GM15510 (cell line): ENCODE results near the gene OR4A47.
"Not testable (repeated sequence)": the region's sequence is repeated elsewhere in the genome, so short reads cannot be mapped to it uniquely, and the experiment has no call there.

ENCODE experiments used
- POLR2A ChIP-seq: IDR thresholded peaks from 3 replicates; pipeline ENCODE4 v1.6.1; 2011; ENCODE audit warnings: borderline replicate concordance; ENCODE audit not compliant: insufficient read length; ENCODE audit errors: extremely low read depth

The OR4A47 gene, protein sequence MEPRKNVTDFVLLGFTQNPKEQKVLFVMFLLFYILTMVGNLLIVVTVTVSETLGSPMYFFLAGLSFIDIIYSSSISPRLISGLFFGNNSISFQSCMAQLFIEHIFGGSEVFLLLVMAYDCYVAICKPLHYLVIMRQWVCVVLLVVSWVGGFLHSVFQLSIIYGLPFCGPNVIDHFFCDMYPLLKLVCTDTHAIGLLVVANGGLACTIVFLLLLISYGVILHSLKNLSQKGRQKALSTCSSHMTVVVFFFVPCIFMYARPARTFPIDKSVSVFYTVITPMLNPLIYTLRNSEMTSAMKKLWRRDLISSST

DNA sequence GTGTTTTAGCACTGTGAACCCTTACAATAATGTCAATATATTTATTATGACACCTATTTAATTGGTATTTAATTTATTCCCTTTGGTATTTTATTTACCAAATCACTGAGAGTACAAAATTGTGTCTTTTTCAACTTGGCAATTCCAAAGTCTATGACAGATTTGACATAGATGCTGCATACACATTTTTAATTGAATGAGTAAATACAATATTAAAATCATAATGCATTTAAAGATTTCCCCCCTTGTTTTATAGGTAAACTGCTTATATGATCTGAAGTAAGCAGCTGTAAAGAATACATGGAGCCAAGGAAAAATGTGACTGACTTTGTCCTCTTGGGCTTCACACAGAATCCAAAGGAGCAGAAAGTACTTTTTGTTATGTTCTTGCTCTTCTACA, at the start of gene OR4A47:
TSS of gene OR4A47 (plus strand) at position 301 of the 400 bp plus-strand sequence. CDS start at position 301, 0 bp downstream.
- not testable (repeated sequence) for TF ChIP-seq POLR2A

DNA sequence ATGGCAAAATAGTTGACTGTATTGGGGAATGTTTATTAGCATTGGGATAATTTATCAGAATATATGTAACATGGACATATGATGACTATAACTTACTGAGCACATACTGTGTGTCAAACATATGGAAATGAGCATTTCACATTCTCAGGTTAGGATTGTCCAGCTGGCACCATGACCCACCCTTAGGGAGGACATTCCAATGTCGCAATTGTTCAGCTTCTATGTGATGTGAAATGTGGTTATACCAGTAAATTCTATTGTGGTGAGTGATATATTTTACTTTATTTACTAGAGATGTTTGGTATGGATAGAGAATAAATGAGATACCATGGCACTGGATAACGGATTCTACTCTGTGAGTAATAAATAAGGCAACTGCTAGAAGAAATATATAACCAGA, 50.4 kb downstream of the OR4A47 start:
- TF ChIP-seq POLR2A: no peak
